ENCODE results near the gene USP30.
"Not testable (repeated sequence)": the region's sequence is repeated elsewhere in the genome, so short reads cannot be mapped to it uniquely, and the experiment has no call there.

Gene USP30

GRCh38 chr12:109052414-109053323 lies at the start of gene USP30:
TSS of gene USP30 (plus strand) at chr12:109052576. CDS start at chr12:109052679, 103 bp downstream.
- DNase-seq: peak; percentile 85

- DNase-seq: no peak
These were observed 48.4 kb upstream of the USP30 start for GRCh38 chr12:109004017-109004416.

GRCh38 chr12:109009766-109010165 lies 42.6 kb upstream of the USP30 start:
- no peak for DNase-seq

GRCh38 chr12:109010259-109010658 lies 42.1 kb upstream of the USP30 start:
- DNase-seq: no peak

GRCh38 chr12:109014984-109015765 lies 37.2 kb upstream of the USP30 start:
- DNase-seq: no peak

GRCh38 chr12:109016016-109016415 lies 36.4 kb upstream of the USP30 start:
- DNase-seq: no peak

- no peak for DNase-seq
These were observed 35.4 kb upstream of the USP30 start for GRCh38 chr12:109016978-109017377.

GRCh38 chr12:109018296-109018695 lies 34.1 kb upstream of the USP30 start:
- no peak for DNase-seq

GRCh38 chr12:109020146-109020795 lies 32.1 kb upstream of the USP30 start:
- DNase-seq: no peak

- DNase-seq: peak; percentile 12
These were observed 31.5 kb upstream of the USP30 start, which contains the start of gene SVOP for GRCh38 chr12:109020796-109021380. TSS of gene SVOP (minus strand) at chr12:109021068. CDS start at chr12:109020868, 200 bp downstream.

GRCh38 chr12:109027767-109028166 lies 24.6 kb upstream of the USP30 start:
- DNase-seq: no peak

GRCh38 chr12:109028624-109029023 lies 23.8 kb upstream of the USP30 start:
- DNase-seq: not testable (repeated sequence)

- DNase-seq: no peak
These were observed 23.0 kb upstream of the USP30 start for GRCh38 chr12:109029411-109029810.

GRCh38 chr12:109033239-109034196 lies 18.9 kb upstream of the USP30 start:
- no peak for DNase-seq

GRCh38 chr12:109036975-109037374 lies 15.4 kb upstream of the USP30 start:
- DNase-seq: no peak

GRCh38 chr12:109044241-109044640 lies 8.1 kb upstream of the USP30 start:
- no peak for DNase-seq

- no peak for DNase-seq
These were observed 5.1 kb upstream of the USP30 start for GRCh38 chr12:109047081-109047805.

- not testable (repeated sequence) for DNase-seq
These were observed 3.7 kb upstream of the USP30 start for GRCh38 chr12:109048706-109049105.

GRCh38 chr12:109049794-109050193 lies 2.6 kb upstream of the USP30 start:
- DNase-seq: not testable (repeated sequence)

GRCh38 chr12:109052097-109052413 lies 321 bp upstream of the USP30 start:
- no peak for DNase-seq
